BE2C (cell line): Measurements from ENCODE around the gene CFAP54.

Experiments
- DNase-seq: peaks from one replicate; pipeline ENCODE4 v3.0.0-alpha.2; 2020
- H3K27me3 ChIP-seq: fragments of 250-450 bp; sonication (Bioruptor Pico); 2 replicates; pipeline ENCODE4 v1.5.1; 2020; ENCODE audit warnings: mild to moderate bottlenecking
- H3K36me3 ChIP-seq: fragments of 250-450 bp; sonication (Bioruptor Pico); 2 replicates; pipeline ENCODE4 v1.5.1; 2020; ENCODE audit warnings: mild to moderate bottlenecking
- H3K4me1 ChIP-seq: fragments of 250-450 bp; sonication (Bioruptor Pico); 2 replicates; pipeline ENCODE4 v1.5.1; 2020
- H3K4me3 ChIP-seq: 2 replicates; pipeline ENCODE4 v1.5.1; 2011; ENCODE audit warnings: low read depth, low read length
- H3K9me3 ChIP-seq: fragments of 250-450 bp; sonication (Bioruptor Pico); 2 replicates; pipeline ENCODE4 v1.5.1; 2020
- TF ChIP-seq, protein P1 (sequence below): IDR thresholded peaks from 2 replicates; pipeline ENCODE4 v1.5.1; 2012; ENCODE audit warnings: mild to moderate bottlenecking, low read depth, low read length

Gene CFAP54

DNA sequence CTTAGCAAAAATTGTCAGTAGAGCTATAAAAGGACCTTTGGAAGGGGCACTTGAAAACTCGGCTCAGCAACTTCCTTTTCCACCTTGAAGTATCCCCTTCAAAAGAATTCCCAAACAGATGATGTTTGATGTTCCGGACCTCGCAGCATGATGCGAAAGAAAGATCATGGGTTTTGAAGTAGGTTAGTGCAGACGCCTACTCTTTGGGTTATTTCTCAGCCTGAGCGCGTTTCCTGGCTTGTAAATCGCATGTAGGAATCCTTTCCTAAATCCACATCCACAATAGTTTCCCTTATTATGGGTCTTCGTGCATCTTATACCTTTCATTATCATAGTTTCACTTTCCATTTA, 417.1 kb downstream of the CFAP54 start:
- Histone ChIP-seq H3K36me3 (no peaks in the 10 kb centered on the region), H3K4me1 (no peaks in the 10 kb centered on the region), H3K4me3 (peak overlapping the region; percentile 93), H3K9me3 (no peaks in the 10 kb centered on the region), H3K27me3 (no peaks in the 10 kb centered on the region)
- no peak for DNase-seq
- TF ChIP-seq, protein P1, sequence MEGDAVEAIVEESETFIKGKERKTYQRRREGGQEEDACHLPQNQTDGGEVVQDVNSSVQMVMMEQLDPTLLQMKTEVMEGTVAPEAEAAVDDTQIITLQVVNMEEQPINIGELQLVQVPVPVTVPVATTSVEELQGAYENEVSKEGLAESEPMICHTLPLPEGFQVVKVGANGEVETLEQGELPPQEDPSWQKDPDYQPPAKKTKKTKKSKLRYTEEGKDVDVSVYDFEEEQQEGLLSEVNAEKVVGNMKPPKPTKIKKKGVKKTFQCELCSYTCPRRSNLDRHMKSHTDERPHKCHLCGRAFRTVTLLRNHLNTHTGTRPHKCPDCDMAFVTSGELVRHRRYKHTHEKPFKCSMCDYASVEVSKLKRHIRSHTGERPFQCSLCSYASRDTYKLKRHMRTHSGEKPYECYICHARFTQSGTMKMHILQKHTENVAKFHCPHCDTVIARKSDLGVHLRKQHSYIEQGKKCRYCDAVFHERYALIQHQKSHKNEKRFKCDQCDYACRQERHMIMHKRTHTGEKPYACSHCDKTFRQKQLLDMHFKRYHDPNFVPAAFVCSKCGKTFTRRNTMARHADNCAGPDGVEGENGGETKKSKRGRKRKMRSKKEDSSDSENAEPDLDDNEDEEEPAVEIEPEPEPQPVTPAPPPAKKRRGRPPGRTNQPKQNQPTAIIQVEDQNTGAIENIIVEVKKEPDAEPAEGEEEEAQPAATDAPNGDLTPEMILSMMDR: no peak

- H3K4me1 ChIP-seq: no peaks in the 10 kb centered on the region
- H3K36me3 ChIP-seq: no peaks in the 10 kb centered on the region
- H3K27me3 ChIP-seq: no peaks in the 10 kb centered on the region
- TF ChIP-seq, protein P1: no peak
- no peaks in the 10 kb centered on the region for H3K9me3 ChIP-seq
- DNase-seq: peak; percentile 89
- peak within 1 kb of the TSS; percentile 93 for H3K4me3 ChIP-seq
These were observed 417.7 kb downstream of the CFAP54 start, which contains the start of gene NEDD1 for GRCh38 chr12:96906849-96907670. NEDD1 (plus strand) TSS chr12:96907257; CDS start chr12:96909760, 2,503 bp downstream.

- DNase-seq: peak; percentile 18
- H3K9me3 ChIP-seq: no peaks in the 10 kb centered on the region
- H3K4me3 ChIP-seq: peak overlapping the region; percentile 93
- no peaks in the 10 kb centered on the region for H3K36me3 ChIP-seq
- no peaks in the 10 kb centered on the region for H3K27me3 ChIP-seq
- H3K4me1 ChIP-seq: no peaks in the 10 kb centered on the region
- TF ChIP-seq, protein P1: no peak
These were observed 418.5 kb downstream of the CFAP54 start for GRCh38 chr12:96907671-96908422.

DNA sequence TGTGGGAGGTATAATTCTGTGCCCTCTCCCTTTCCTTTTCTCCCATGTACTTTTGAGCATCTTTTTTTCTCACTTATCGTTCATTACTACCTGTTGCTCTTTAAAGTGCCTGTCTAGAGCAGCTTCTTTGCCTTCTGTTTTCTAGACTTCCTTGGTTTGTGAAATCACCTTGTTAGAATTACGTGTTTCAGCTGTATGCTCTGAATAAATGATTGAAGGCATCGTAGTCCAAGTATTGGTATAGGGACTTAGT, 419.0 kb downstream of the CFAP54 start:
- no peaks in the 10 kb centered on the region for H3K27me3 ChIP-seq
- TF ChIP-seq, protein P1: no peak
- DNase-seq: no peak
- H3K4me1 ChIP-seq: no peaks in the 10 kb centered on the region
- H3K36me3 ChIP-seq: no peaks in the 10 kb centered on the region
- peak overlapping the region; percentile 93 for H3K4me3 ChIP-seq
- no peaks in the 10 kb centered on the region for H3K9me3 ChIP-seq

- Histone ChIP-seq H3K9me3 (no peaks in the 10 kb centered on the region), H3K27me3 (no peaks in the 10 kb centered on the region), H3K36me3 (no peaks in the 10 kb centered on the region), H3K4me1 (no peaks in the 10 kb centered on the region), H3K4me3 (no peak overlapping the region)
- DNase-seq: no peak
- TF ChIP-seq, protein P1: no peak
These were observed 422.9 kb downstream of the CFAP54 start for GRCh38 chr12:96912261-96912660.

DNA sequence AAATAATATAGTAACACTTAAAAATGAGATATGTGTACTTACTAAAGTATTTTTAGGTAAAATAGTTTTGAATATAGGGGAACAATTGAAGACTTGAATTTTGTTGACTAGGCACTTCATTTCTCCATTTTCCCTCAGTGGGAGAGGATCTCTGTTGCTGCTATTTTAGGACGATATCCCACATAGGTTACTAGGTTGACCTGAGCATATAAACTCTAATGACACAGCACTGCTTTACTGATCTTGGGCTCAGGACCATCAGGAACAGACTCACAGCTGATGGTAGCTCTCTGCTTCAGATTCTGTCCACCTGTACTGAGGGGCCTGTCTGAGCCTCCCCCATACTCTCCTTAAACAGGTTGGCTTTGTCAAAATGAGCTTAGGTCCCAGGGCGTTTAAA, 423.6 kb downstream of the CFAP54 start:
- Histone ChIP-seq H3K4me1 (no peaks in the 10 kb centered on the region), H3K9me3 (no peaks in the 10 kb centered on the region), H3K36me3 (no peaks in the 10 kb centered on the region), H3K4me3 (no peak overlapping the region), H3K27me3 (no peaks in the 10 kb centered on the region)
- DNase-seq: no peak
- TF ChIP-seq, protein P1: no peak
